NB4 (cell line): Measurements from ENCODE around the gene TP73.

Source experiments
- DNase-seq: peaks from one replicate; pipeline ENCODE4 v3.0.0; 2010; ENCODE audit warnings: low read depth
- H3K4me3 ChIP-seq: one replicate; pipeline ENCODE4 v1.5.1; 2011; ENCODE audit warnings: mild to moderate bottlenecking, low read depth, low read length, moderate library complexity
- CTCF ChIP-seq: IDR thresholded peaks from one replicate; pipeline ENCODE4 v1.5.1; 2012; ENCODE audit warnings: low read depth, low read length
- MAX ChIP-seq: IDR thresholded peaks from 2 replicates; pipeline ENCODE4 v1.6.1; 2011; ENCODE audit warnings: low read depth, low read length
- MYC ChIP-seq: IDR thresholded peaks from 2 replicates; pipeline ENCODE4 v1.6.1; 2011; ENCODE audit warnings: low read depth, low read length
- POLR2A ChIP-seq: IDR thresholded peaks from 2 replicates; pipeline ENCODE4 v1.6.1; 2011; ENCODE audit warnings: mild to moderate bottlenecking; ENCODE audit not compliant: insufficient read length; ENCODE audit errors: extremely low read depth

TP73 gene

GRCh38 chr1:3741566-3742438, 89.5 kb downstream of the TP73 start:
- no peak for TF ChIP-seq MYC
- no peak for TF ChIP-seq CTCF
- TF ChIP-seq POLR2A: no peak
- no peak for TF ChIP-seq MAX
- DNase-seq: no peak
- H3K4me3 ChIP-seq: no peak overlapping the region

GRCh38 chr1:3742439-3743298, 90.4 kb downstream of the TP73 start:
- DNase-seq: no peak
- TF ChIP-seq MAX: no peak
- no peak for TF ChIP-seq MYC
- no peak overlapping the region for H3K4me3 ChIP-seq

GRCh38 chr1:3743421-3743820, 91.1 kb downstream of the TP73 start:
- TF ChIP-seq CTCF (no peak), MYC (no peak), POLR2A (no peak), MAX (no peak)
- DNase-seq: no peak
- H3K4me3 ChIP-seq: no peak overlapping the region

- H3K4me3 ChIP-seq: no peak overlapping the region
- no peak for TF ChIP-seq CTCF
- no peak for TF ChIP-seq MAX
- TF ChIP-seq MYC: no peak
- TF ChIP-seq POLR2A: no peak
- DNase-seq: no peak
Observed at GRCh38 chr1:3743826-3744225, 91.5 kb downstream of the TP73 start.

GRCh38 chr1:3744646-3745045, 92.3 kb downstream of the TP73 start:
- no peak for TF ChIP-seq CTCF
- no peak for TF ChIP-seq MAX
- TF ChIP-seq MYC: no peak
- no peak for TF ChIP-seq POLR2A
- no peak for DNase-seq
- no peak overlapping the region for H3K4me3 ChIP-seq

- H3K4me3 ChIP-seq: no peak overlapping the region
- no peak for DNase-seq
- no peak for TF ChIP-seq CTCF
- no peak for TF ChIP-seq MYC
- TF ChIP-seq MAX: no peak
- TF ChIP-seq POLR2A: no peak
Observed at GRCh38 chr1:3745071-3745470, 92.8 kb downstream of the TP73 start.
